Subcutaneous adipose tissue (tissue), 4 donors: ENCODE measurements around the gene IGFALS. TPM values are rescaled to one million over a fixed set of nuclear protein-coding genes. Genes with fewer than 3 reads are reported as not detected.

Experiments
- CTCF ChIP-seq: fragments of 450-650 bp; IDR thresholded peaks from one replicate; pipeline ENCODE4 v1.5.1; 2016; ENCODE audit warnings: low read depth, mild to moderate bottlenecking, control low read depth, antibody characterized with exemption, moderate library complexity
- total RNA-seq, 4 donors: library from RNA; depleted of rRNA; stranded (reverse); fragments of >200 nt; gene quantifications; one replicate each; pipeline ENCODE4 v1.1.0, GENCODE V29; 2016

IGFALS gene
- total RNA-seq, 4 donors from 2014 or later: 0.66 TPM; not detected in 3

- no peak for TF ChIP-seq CTCF
Measured at GRCh38 chr16:1821861-1822611, 28.5 kb upstream of the IGFALS start.

GRCh38 chr16:1820946-1821290 is 27.4 kb upstream of the IGFALS start:
- TF ChIP-seq CTCF: no peak

GRCh38 chr16:1820096-1820945 is 26.8 kb upstream of the IGFALS start:
- no peak for TF ChIP-seq CTCF

GRCh38 chr16:1819611-1820010 is 26.1 kb upstream of the IGFALS start:
- no peak for TF ChIP-seq CTCF

- TF ChIP-seq CTCF: no peak
Measured at GRCh38 chr16:1818873-1819525, 25.5 kb upstream of the IGFALS start.

- no peak for TF ChIP-seq CTCF
Measured at GRCh38 chr16:1818204-1818872, 24.8 kb upstream of the IGFALS start.
